Measurements from ENCODE around the gene CNTNAP5.

The CNTNAP5 gene

DNA sequence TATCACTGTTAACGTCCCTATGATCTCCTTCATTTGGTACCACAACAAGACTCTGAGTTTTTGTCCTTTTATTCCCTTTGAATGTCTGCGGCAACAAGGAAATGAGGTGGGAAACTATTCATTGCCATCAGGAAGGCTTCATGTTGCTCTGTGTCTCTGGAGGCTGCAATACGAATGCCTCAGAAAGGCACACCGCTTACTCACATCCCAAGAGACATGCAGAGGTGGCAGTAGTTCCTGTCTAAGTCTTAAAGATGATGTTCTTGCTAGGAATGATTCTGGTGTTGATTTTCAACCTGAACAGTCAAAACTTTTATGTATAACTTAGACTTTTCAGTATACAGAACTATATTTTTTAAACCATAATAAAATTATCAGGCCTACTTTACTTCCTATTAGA, 24.0 kb downstream of the CNTNAP5 start:
- Histone ChIP-seq H3K9me2 (replicated peaks; ENCODE audit: insufficient read depth, low read length) (no peaks in the 10 kb centered on the region), H3K27ac (ENCODE audit: low read length) (no peak overlapping the region), H3K4me3 (ENCODE audit: low read length) (no peak overlapping the region), H3F3A (ENCODE audit: insufficient read depth, low read length) (no peaks in the 10 kb centered on the region), H3K9ac (ENCODE audit: low read length) (no peak overlapping the region), H3K27me3 (replicated peaks; ENCODE audit: insufficient read depth, low read length) (no peaks in the 10 kb centered on the region), H3K9me3 (replicated peaks; ENCODE audit: insufficient read depth, low read length) (no peaks in the 10 kb centered on the region), H3K79me2 (ENCODE audit: low read length) (no peaks in the 10 kb centered on the region), H3K36me3 (replicated peaks; ENCODE audit: insufficient read depth, low read length) (no peaks in the 10 kb centered on the region), H2AFZ (ENCODE audit: low read length) (no peak overlapping the region), H3K4me2 (ENCODE audit: low read depth, low read length) (no peak overlapping the region), H3K4me1 (ENCODE audit: low read length) (no peaks in the 10 kb centered on the region), H4K20me1 (ENCODE audit: insufficient read depth, low read length) (no peaks in the 10 kb centered on the region)
- no peak for TF ChIP-seq EZH2phosphoT487 (IDR thresholded peaks at IDR 0.05; ENCODE audit: low read length)
- TF ChIP-seq, protein P1, sequence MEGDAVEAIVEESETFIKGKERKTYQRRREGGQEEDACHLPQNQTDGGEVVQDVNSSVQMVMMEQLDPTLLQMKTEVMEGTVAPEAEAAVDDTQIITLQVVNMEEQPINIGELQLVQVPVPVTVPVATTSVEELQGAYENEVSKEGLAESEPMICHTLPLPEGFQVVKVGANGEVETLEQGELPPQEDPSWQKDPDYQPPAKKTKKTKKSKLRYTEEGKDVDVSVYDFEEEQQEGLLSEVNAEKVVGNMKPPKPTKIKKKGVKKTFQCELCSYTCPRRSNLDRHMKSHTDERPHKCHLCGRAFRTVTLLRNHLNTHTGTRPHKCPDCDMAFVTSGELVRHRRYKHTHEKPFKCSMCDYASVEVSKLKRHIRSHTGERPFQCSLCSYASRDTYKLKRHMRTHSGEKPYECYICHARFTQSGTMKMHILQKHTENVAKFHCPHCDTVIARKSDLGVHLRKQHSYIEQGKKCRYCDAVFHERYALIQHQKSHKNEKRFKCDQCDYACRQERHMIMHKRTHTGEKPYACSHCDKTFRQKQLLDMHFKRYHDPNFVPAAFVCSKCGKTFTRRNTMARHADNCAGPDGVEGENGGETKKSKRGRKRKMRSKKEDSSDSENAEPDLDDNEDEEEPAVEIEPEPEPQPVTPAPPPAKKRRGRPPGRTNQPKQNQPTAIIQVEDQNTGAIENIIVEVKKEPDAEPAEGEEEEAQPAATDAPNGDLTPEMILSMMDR (IDR thresholded peaks at IDR 0.05; ENCODE audit: low read length), result no peak
- no peak for TF ChIP-seq EZH2 (optimal IDR thresholded peaks at IDR 0.05; ENCODE audit: low read depth, low read length)
- DNase-seq, result no peak

DNA sequence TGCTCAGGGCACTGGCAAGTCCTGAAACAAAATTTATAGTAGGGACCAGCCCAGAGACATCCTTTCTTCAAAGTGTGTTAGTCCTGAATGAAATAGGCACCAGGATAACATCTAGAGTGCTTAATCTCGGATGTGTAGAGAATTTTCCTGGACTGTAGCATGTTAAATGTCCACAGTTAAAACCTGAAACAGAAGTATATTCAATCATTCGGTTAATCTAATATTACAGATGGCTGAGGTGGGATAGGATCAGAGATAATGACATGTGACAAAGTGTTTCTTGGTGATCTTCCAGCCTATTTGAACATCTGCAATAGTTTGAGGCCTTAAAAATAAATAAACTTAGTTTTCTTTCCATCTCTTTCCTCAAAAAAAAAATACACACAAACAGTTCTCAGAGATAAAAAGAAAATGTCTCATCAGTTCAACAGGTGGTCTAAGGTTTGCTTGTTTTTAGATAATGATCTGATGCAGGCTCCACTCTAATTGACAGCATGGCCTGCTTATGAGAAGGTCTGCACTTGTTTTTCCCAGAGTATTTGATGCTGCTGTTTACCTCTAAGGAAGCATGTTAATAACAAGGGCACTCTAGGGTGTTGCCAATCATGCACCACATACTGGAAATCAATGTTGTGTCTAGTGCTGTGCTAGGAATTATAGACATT, 25.9 kb downstream of the CNTNAP5 start:
- no peaks in the 10 kb centered on the region for H4K20me1 ChIP-seq (ENCODE audit: insufficient read depth, low read length)
- no peaks in the 10 kb centered on the region for H3K9me2 ChIP-seq (replicated peaks; ENCODE audit: insufficient read depth, low read length)
- H3K4me3 ChIP-seq (ENCODE audit: low read length), result no peak overlapping the region
- no peak overlapping the region for H3K27ac ChIP-seq (ENCODE audit: low read length)
- no peak for TF ChIP-seq EZH2phosphoT487 (IDR thresholded peaks at IDR 0.05; ENCODE audit: low read length)
- TF ChIP-seq, protein P1 (IDR thresholded peaks at IDR 0.05; ENCODE audit: low read length), result no peak
- TF ChIP-seq EZH2 (optimal IDR thresholded peaks at IDR 0.05; ENCODE audit: low read depth, low read length), result no peak
- no peaks in the 10 kb centered on the region for H3K36me3 ChIP-seq (replicated peaks; ENCODE audit: insufficient read depth, low read length)
- no peak overlapping the region for H3K9ac ChIP-seq (ENCODE audit: low read length)
- no peaks in the 10 kb centered on the region for H3K9me3 ChIP-seq (replicated peaks; ENCODE audit: insufficient read depth, low read length)
- H3K4me1 ChIP-seq (ENCODE audit: low read length), result no peaks in the 10 kb centered on the region
- no peak overlapping the region for H3K4me2 ChIP-seq (ENCODE audit: low read depth, low read length)
- H3K79me2 ChIP-seq (ENCODE audit: low read length), result no peaks in the 10 kb centered on the region
- no peak for DNase-seq
- no peak overlapping the region for H2AFZ ChIP-seq (ENCODE audit: low read length)
- H3F3A ChIP-seq (ENCODE audit: insufficient read depth, low read length), result no peaks in the 10 kb centered on the region
- no peaks in the 10 kb centered on the region for H3K27me3 ChIP-seq (replicated peaks; ENCODE audit: insufficient read depth, low read length)

DNA sequence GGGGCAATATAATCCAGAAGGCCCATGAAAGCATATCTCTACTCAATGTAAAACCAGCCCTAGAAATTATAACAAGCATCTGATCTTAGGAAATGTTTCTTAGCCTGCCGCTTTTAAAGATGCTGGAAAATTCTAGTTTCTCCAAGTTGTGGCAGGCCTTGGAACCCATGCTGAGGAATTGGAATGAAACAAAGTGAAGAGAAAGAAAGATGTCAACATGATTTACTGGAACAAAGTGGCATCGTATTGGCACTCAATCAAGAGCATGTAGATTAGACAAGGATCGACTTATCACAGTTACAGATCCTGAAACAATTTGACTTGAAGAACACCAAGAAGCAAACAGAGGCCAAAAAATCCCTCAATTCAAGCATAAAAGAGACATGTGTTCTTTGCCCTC, 28.7 kb downstream of the CNTNAP5 start:
- Histone ChIP-seq H3K4me1 (ENCODE audit: low read length) (no peaks in the 10 kb centered on the region), H3F3A (ENCODE audit: insufficient read depth, low read length) (no peaks in the 10 kb centered on the region), H4K20me1 (ENCODE audit: insufficient read depth, low read length) (no peaks in the 10 kb centered on the region), H3K9me3 (replicated peaks; ENCODE audit: insufficient read depth, low read length) (no peaks in the 10 kb centered on the region), H3K27ac (ENCODE audit: low read length) (no peak overlapping the region), H2AFZ (ENCODE audit: low read length) (no peak overlapping the region), H3K9me2 (replicated peaks; ENCODE audit: insufficient read depth, low read length) (no peaks in the 10 kb centered on the region), H3K4me3 (ENCODE audit: low read length) (no peak overlapping the region), H3K79me2 (ENCODE audit: low read length) (no peaks in the 10 kb centered on the region), H3K36me3 (replicated peaks; ENCODE audit: insufficient read depth, low read length) (no peaks in the 10 kb centered on the region), H3K27me3 (replicated peaks; ENCODE audit: insufficient read depth, low read length) (no peaks in the 10 kb centered on the region), H3K9ac (ENCODE audit: low read length) (no peak overlapping the region), H3K4me2 (ENCODE audit: low read depth, low read length) (no peak overlapping the region)
- TF ChIP-seq, protein P1 (IDR thresholded peaks at IDR 0.05; ENCODE audit: low read length), result no peak
- TF ChIP-seq EZH2 (optimal IDR thresholded peaks at IDR 0.05; ENCODE audit: low read depth, low read length), result no peak
- TF ChIP-seq EZH2phosphoT487 (IDR thresholded peaks at IDR 0.05; ENCODE audit: low read length), result no peak
- no peak for DNase-seq

Data from MM.1S (cell line).